Activated T-cell treated with anti-CD3 and anti-CD28 coated beads, Interleukin-2, amount 50 U/mL, for 72 hours (primary cell): Measurements from ENCODE around the gene RAB21. TPM values are rescaled to one million over a fixed set of nuclear protein-coding genes. Genes with fewer than 3 reads are reported as not detected.

Source experiments
- ATAC-seq, 2 donors: fragments of 150-1000 bp; cut with Tn5 transposase; replicated peaks in 1 of 2; 2 replicates each; pipeline ENCODE4 v1.10.0; 2021; ENCODE audit warnings: moderate library complexity in 2 of 2, mild to moderate bottlenecking in 1 of 2
- DNase-seq, 2 donors: peaks; one replicate each; pipeline ENCODE4 v3.0.0; 2021 to 2022; ENCODE audit warnings: mixed read lengths in 1 of 2
- H3K27ac Mint-ChIP-seq: one replicate; pipeline ENCODE4 v1.8.0; 2022; ENCODE audit warnings: mild to moderate bottlenecking, moderate library complexity, mixed read lengths
- H3K27me3 Mint-ChIP-seq: one replicate; pipeline ENCODE4 v1.8.0; 2022; ENCODE audit warnings: low read depth, mixed read lengths
- H3K36me3 Mint-ChIP-seq, 2 donors: one replicate each; pipeline ENCODE4 v1.8.0; 2022; ENCODE audit warnings: mixed read lengths in 2 of 2, mild to moderate bottlenecking in 1 of 2; ENCODE audit not compliant: insufficient read depth in 2 of 2
- H3K4me1 Mint-ChIP-seq: one replicate; pipeline ENCODE4 v1.8.0; 2022; ENCODE audit warnings: low read depth, mixed read lengths
- H3K4me3 Mint-ChIP-seq, 2 donors: one replicate each; pipeline ENCODE4 v1.8.0; 2022; ENCODE audit warnings: mild to moderate bottlenecking in 2 of 2, mixed read lengths in 2 of 2, moderate library complexity in 2 of 2
- H3K9me3 Mint-ChIP-seq, 2 donors: one replicate each; pipeline ENCODE4 v1.8.0; 2022; ENCODE audit warnings: mixed read lengths in 2 of 2
- total RNA-seq, 2 donors: library from RNA; stranded (reverse); gene quantifications; one replicate each; pipeline ENCODE4 v1.2.3, GENCODE V29; 2022

The RAB21 gene
- total RNA-seq, 2 donors from 2014 or later: 97.0 to 102 TPM

- Mint-ChIP-seq H3K36me3 (no peaks in the 10 kb centered on the region), H3K4me3 (no peak overlapping the region), H3K27ac (no peak overlapping the region), H3K4me1 (no peaks in the 10 kb centered on the region), H3K27me3 (no peaks in the 10 kb centered on the region), H3K9me3 (no peaks in the 10 kb centered on the region)
- DNase-seq (no peak), ATAC-seq (no peak)
Observed at GRCh38 chr12:71731439-71732356, 23.0 kb upstream of the RAB21 start.

- ATAC-seq: no peak
- Mint-ChIP-seq H3K36me3 (no peaks in the 10 kb centered on the region), H3K9me3 (no peaks in the 10 kb centered on the region), H3K27me3 (no peaks in the 10 kb centered on the region), H3K4me3 (no peak overlapping the region), H3K27ac (no peak overlapping the region), H3K4me1 (no peaks in the 10 kb centered on the region)
- no peak for DNase-seq
Observed at GRCh38 chr12:71732357-71732712, 22.3 kb upstream of the RAB21 start.

- Mint-ChIP-seq H3K4me1 (no peaks in the 10 kb centered on the region), H3K36me3 (no peaks in the 10 kb centered on the region), H3K9me3 (no peaks in the 10 kb centered on the region), H3K27ac (no peak overlapping the region), H3K27me3 (no peaks in the 10 kb centered on the region), H3K4me3 (no peak overlapping the region)
- ATAC-seq (no peak), DNase-seq (no peak)
Observed at GRCh38 chr12:71737197-71737596, 17.5 kb upstream of the RAB21 start.

GRCh38 chr12:71742998-71743397 lies 11.7 kb upstream of the RAB21 start:
- Mint-ChIP-seq H3K4me3 (no peak overlapping the region), H3K36me3 (no peaks in the 10 kb centered on the region), H3K9me3 (no peaks in the 10 kb centered on the region), H3K27me3 (no peaks in the 10 kb centered on the region), H3K27ac (no peak overlapping the region), H3K4me1 (peaks cover 6% of the 10 kb centered on the region)
- DNase-seq (no peak), ATAC-seq (no peak)

- ATAC-seq (no peak), DNase-seq (no peak)
- Mint-ChIP-seq H3K9me3 (no peaks in the 10 kb centered on the region), H3K27ac (no peak overlapping the region), H3K4me1 (peaks cover 6% of the 10 kb centered on the region), H3K27me3 (peaks cover 8% of the 10 kb centered on the region), H3K36me3 (no peaks in the 10 kb centered on the region), H3K4me3 (no peak overlapping the region)
Observed at GRCh38 chr12:71744522-71745300, 10.0 kb upstream of the RAB21 start.

- H3K4me1 Mint-ChIP-seq: peaks cover 6% of the 10 kb centered on the region
- no peaks in the 10 kb centered on the region for H3K9me3 Mint-ChIP-seq
- DNase-seq (peak; percentile 26 to 38), ATAC-seq (peak; percentile 75 to 79)
- peaks cover 28% of the 10 kb centered on the region for H3K27me3 Mint-ChIP-seq
- no peaks in the 10 kb centered on the region for H3K36me3 Mint-ChIP-seq
- no peak overlapping the region for H3K4me3 Mint-ChIP-seq
- no peak overlapping the region for H3K27ac Mint-ChIP-seq
Observed at GRCh38 chr12:71746974-71747611, 7.6 kb upstream of the RAB21 start.

GRCh38 chr12:71748081-71748850 lies 6.4 kb upstream of the RAB21 start:
- Mint-ChIP-seq H3K27me3 (peaks cover 28% of the 10 kb centered on the region), H3K36me3 (no peaks in the 10 kb centered on the region)

GRCh38 chr12:71749666-71750065 lies 5.0 kb upstream of the RAB21 start:
- H3K4me1 Mint-ChIP-seq: peaks cover 15% of the 10 kb centered on the region
- H3K4me3 Mint-ChIP-seq: no peak overlapping the region
- H3K27ac Mint-ChIP-seq: no peak overlapping the region
- no peak for ATAC-seq
- no peak for DNase-seq
- no peaks in the 10 kb centered on the region for H3K9me3 Mint-ChIP-seq
- H3K36me3 Mint-ChIP-seq: peaks cover 0 to 2% of the 10 kb centered on the region in 2 donors
- peaks cover 28% of the 10 kb centered on the region for H3K27me3 Mint-ChIP-seq

More at GRCh38 chr12:71748081-71748850, 6.4 kb upstream of the RAB21 start:
- no peak for ATAC-seq
- Mint-ChIP-seq H3K4me3 (no peak overlapping the region), H3K9me3 (no peaks in the 10 kb centered on the region), H3K27ac (no peak overlapping the region), H3K4me1 (peaks cover 6% of the 10 kb centered on the region)
- no peak for DNase-seq

GRCh38 chr12:71752891-71753290 lies 1.8 kb upstream of the RAB21 start:
- Mint-ChIP-seq H3K27me3 (peaks cover 28% of the 10 kb centered on the region), H3K4me1 (peaks cover 21% of the 10 kb centered on the region), H3K9me3 (no peaks in the 10 kb centered on the region), H3K27ac (no peak overlapping the region), H3K36me3 (peaks cover 2 to 14% of the 10 kb centered on the region in 2 donors), H3K4me3 (no peak overlapping the region)
- ATAC-seq (no peak), DNase-seq (no peak)

- DNase-seq (peak; percentile 65 to 69), ATAC-seq (peak; percentile 53 to 69)
- Mint-ChIP-seq H3K27ac (peak overlapping the region; percentile 98), H3K36me3 (peaks cover 21 to 38% of the 10 kb centered on the region in 2 donors), H3K27me3 (peaks cover 14% of the 10 kb centered on the region), H3K4me3 (peak overlapping the region; percentile 89 to 98), H3K9me3 (peaks cover 0 to 4% of the 10 kb centered on the region in 2 donors), H3K4me1 (peaks cover 28% of the 10 kb centered on the region)
Observed at GRCh38 chr12:71755146-71755892, 656 bp downstream of the RAB21 start.

- peak overlapping the region; percentile 89 to 98 for H3K4me3 Mint-ChIP-seq
- H3K9me3 Mint-ChIP-seq: peaks cover 2 to 7% of the 10 kb centered on the region in 2 donors
- H3K36me3 Mint-ChIP-seq: peaks cover 25 to 47% of the 10 kb centered on the region in 2 donors
- H3K4me1 Mint-ChIP-seq: peaks cover 32% of the 10 kb centered on the region
- H3K27me3 Mint-ChIP-seq: peaks cover 5% of the 10 kb centered on the region
- DNase-seq (no peak), ATAC-seq (no peak)
- peak overlapping the region; percentile 98 for H3K27ac Mint-ChIP-seq
Observed at GRCh38 chr12:71756054-71756690, 1.5 kb downstream of the RAB21 start.
